ENCODE measurements around the gene PCBD1. TPM values are rescaled to one million over a fixed set of nuclear protein-coding genes. Genes with fewer than 3 reads are reported as not detected.

The PCBD1 gene
- polyA plus RNA-seq, 6 donors from 2014 or later = 3.7 to 13.9 (median 7.2) TPM

- no peak for DNase-seq
Observed at GRCh38 chr10:70905071-70906021, 17.0 kb upstream of the PCBD1 start.

GRCh38 chr10:70903262-70903921 lies 15.0 kb upstream of the PCBD1 start:
- no peaks in the 10 kb centered on the region for H3K36me3 Mint-ChIP-seq
- no peaks in the 10 kb centered on the region for H3K4me1 Mint-ChIP-seq
- ATAC-seq (ENCODE audit: low read depth in 2 of 2) (no peak), DNase-seq (no peak)
- H3K27me3 Mint-ChIP-seq = peaks cover 6 to 22% (median 15%) of the 10 kb centered on the region in 3 donors
- H3K4me3 Mint-ChIP-seq = no peak overlapping the region
- H3K9me3 Mint-ChIP-seq = no peaks in the 10 kb centered on the region
- no peak overlapping the region for H3K27ac Mint-ChIP-seq

More at GRCh38 chr10:70905071-70906021, 17.0 kb upstream of the PCBD1 start:
- Mint-ChIP-seq H3K27me3 (peaks cover 13 to 26% (median 22%) of the 10 kb centered on the region in 3 donors), H3K9me3 (no peaks in the 10 kb centered on the region), H3K36me3 (no peaks in the 10 kb centered on the region), H3K4me1 (no peaks in the 10 kb centered on the region), H3K4me3 (no peak overlapping the region), H3K27ac (peak overlapping the region in 2 of 6 donors; percentile 36 to 69)
- ATAC-seq (ENCODE audit: low read depth in 2 of 2) = no peak

- peaks cover 6 to 19% (median 9%) of the 10 kb centered on the region in 3 donors for H3K27me3 Mint-ChIP-seq
- ATAC-seq (ENCODE audit: low read depth in 2 of 2) = no peak
- H3K36me3 Mint-ChIP-seq = no peaks in the 10 kb centered on the region
- no peaks in the 10 kb centered on the region for H3K4me1 Mint-ChIP-seq
- no peak overlapping the region for H3K27ac Mint-ChIP-seq
- no peak for DNase-seq
- no peaks in the 10 kb centered on the region for H3K9me3 Mint-ChIP-seq
- H3K4me3 Mint-ChIP-seq = no peak overlapping the region
Observed at GRCh38 chr10:70902661-70903261, 14.4 kb upstream of the PCBD1 start.

- Mint-ChIP-seq H3K36me3 (no peaks in the 10 kb centered on the region), H3K27me3 (peaks cover 1 to 15% (median 7%) of the 10 kb centered on the region in 3 donors), H3K9me3 (no peaks in the 10 kb centered on the region), H3K4me3 (no peak overlapping the region), H3K27ac (no peak overlapping the region), H3K4me1 (no peaks in the 10 kb centered on the region)
- DNase-seq (no peak), ATAC-seq (ENCODE audit: low read depth in 2 of 2) (no peak)
Observed at GRCh38 chr10:70901276-70901878, 13.0 kb upstream of the PCBD1 start.

- no peak for DNase-seq
- Mint-ChIP-seq H3K36me3 (no peaks in the 10 kb centered on the region), H3K27me3 (peaks cover 6 to 24% (median 7%) of the 10 kb centered on the region in 3 donors), H3K4me3 (no peak overlapping the region), H3K9me3 (no peaks in the 10 kb centered on the region), H3K4me1 (no peaks in the 10 kb centered on the region), H3K27ac (peak overlapping the region in 1 of 6 donors; percentile 35)
- ATAC-seq (ENCODE audit: low read depth in 2 of 2) = no peak
Observed at GRCh38 chr10:70899096-70899495, 10.7 kb upstream of the PCBD1 start.

- DNase-seq (no peak), ATAC-seq (ENCODE audit: low read depth in 2 of 2) (no peak)
- no peaks in the 10 kb centered on the region for H3K9me3 Mint-ChIP-seq
- H3K27me3 Mint-ChIP-seq = peaks cover 7 to 25% (median 7%) of the 10 kb centered on the region in 3 donors
- H3K36me3 Mint-ChIP-seq = no peaks in the 10 kb centered on the region
- no peak overlapping the region for H3K4me3 Mint-ChIP-seq
- no peaks in the 10 kb centered on the region for H3K4me1 Mint-ChIP-seq
- no peak overlapping the region for H3K27ac Mint-ChIP-seq
Observed at GRCh38 chr10:70898687-70899086, 10.3 kb upstream of the PCBD1 start.

- H3K27me3 Mint-ChIP-seq = peaks cover 0 to 21% (median 7%) of the 10 kb centered on the region in 3 donors
- no peak overlapping the region for H3K4me3 Mint-ChIP-seq
- no peaks in the 10 kb centered on the region for H3K4me1 Mint-ChIP-seq
- H3K36me3 Mint-ChIP-seq = no peaks in the 10 kb centered on the region
- no peaks in the 10 kb centered on the region for H3K9me3 Mint-ChIP-seq
- ATAC-seq (ENCODE audit: low read depth in 2 of 2) = no peak
- no peak for DNase-seq
- H3K27ac Mint-ChIP-seq = peak overlapping the region in 1 of 6 donors; percentile 15
Observed at GRCh38 chr10:70896551-70896950, 8.2 kb upstream of the PCBD1 start.

- Mint-ChIP-seq H3K27me3 (peaks cover 0 to 19% (median 7%) of the 10 kb centered on the region in 3 donors), H3K4me1 (peaks cover 0 to 2% (median 0%) of the 10 kb centered on the region in 3 donors), H3K27ac (no peak overlapping the region), H3K9me3 (no peaks in the 10 kb centered on the region), H3K36me3 (no peaks in the 10 kb centered on the region), H3K4me3 (peak overlapping the region in 1 of 8 donors; percentile 13)
- DNase-seq = no peak
- no peak for ATAC-seq (ENCODE audit: low read depth in 2 of 2)
Observed at GRCh38 chr10:70894416-70894815, 6.1 kb upstream of the PCBD1 start.

GRCh38 chr10:70893227-70894006 lies 5.1 kb upstream of the PCBD1 start:
- Mint-ChIP-seq H3K4me3 (no peak overlapping the region), H3K4me1 (peaks cover 0 to 6% (median 4%) of the 10 kb centered on the region in 3 donors), H3K9me3 (no peaks in the 10 kb centered on the region), H3K36me3 (no peaks in the 10 kb centered on the region), H3K27ac (no peak overlapping the region), H3K27me3 (peaks cover 0 to 19% (median 7%) of the 10 kb centered on the region in 3 donors)
- ATAC-seq (ENCODE audit: low read depth in 2 of 2) (no peak), DNase-seq (no peak)

- no peak for DNase-seq
- H3K27me3 Mint-ChIP-seq = peaks cover 0 to 19% (median 7%) of the 10 kb centered on the region in 3 donors
- ATAC-seq (ENCODE audit: low read depth in 2 of 2) = no peak
- peaks cover under 1 to 7% (median 4%) of the 10 kb centered on the region in 3 donors for H3K4me1 Mint-ChIP-seq
- no peak overlapping the region for H3K27ac Mint-ChIP-seq
- H3K4me3 Mint-ChIP-seq = peak overlapping the region in 1 of 8 donors; percentile 47
- no peaks in the 10 kb centered on the region for H3K36me3 Mint-ChIP-seq
- H3K9me3 Mint-ChIP-seq = no peaks in the 10 kb centered on the region
Observed at GRCh38 chr10:70892631-70893030, 4.3 kb upstream of the PCBD1 start.

GRCh38 chr10:70891627-70892026 lies 3.3 kb upstream of the PCBD1 start:
- Mint-ChIP-seq H3K36me3 (no peaks in the 10 kb centered on the region), H3K27me3 (peaks cover 0 to 19% (median 7%) of the 10 kb centered on the region in 3 donors), H3K4me3 (peak overlapping the region in 1 of 8 donors; percentile 7), H3K4me1 (peaks cover 4 to 13% (median 5%) of the 10 kb centered on the region in 3 donors), H3K27ac (no peak overlapping the region), H3K9me3 (no peaks in the 10 kb centered on the region)
- no peak for DNase-seq
- no peak for ATAC-seq (ENCODE audit: low read depth in 2 of 2)

GRCh38 chr10:70890917-70891431 lies 2.6 kb upstream of the PCBD1 start:
- no peaks in the 10 kb centered on the region for H3K36me3 Mint-ChIP-seq

More at GRCh38 chr10:70890917-70891431, 2.6 kb upstream of the PCBD1 start:
- peak overlapping the region in 1 of 8 donors; percentile 88 for H3K4me3 Mint-ChIP-seq
- H3K27me3 Mint-ChIP-seq = peaks cover 0 to 19% (median 7%) of the 10 kb centered on the region in 3 donors
- no peak overlapping the region for H3K27ac Mint-ChIP-seq
- H3K9me3 Mint-ChIP-seq = no peaks in the 10 kb centered on the region
- ATAC-seq (ENCODE audit: low read depth in 2 of 2) (no peak), DNase-seq (no peak)
- H3K4me1 Mint-ChIP-seq = peaks cover 4 to 14% (median 5%) of the 10 kb centered on the region in 3 donors
